Measurements from ENCODE around the gene C17orf114.

C17orf114 gene

DNA sequence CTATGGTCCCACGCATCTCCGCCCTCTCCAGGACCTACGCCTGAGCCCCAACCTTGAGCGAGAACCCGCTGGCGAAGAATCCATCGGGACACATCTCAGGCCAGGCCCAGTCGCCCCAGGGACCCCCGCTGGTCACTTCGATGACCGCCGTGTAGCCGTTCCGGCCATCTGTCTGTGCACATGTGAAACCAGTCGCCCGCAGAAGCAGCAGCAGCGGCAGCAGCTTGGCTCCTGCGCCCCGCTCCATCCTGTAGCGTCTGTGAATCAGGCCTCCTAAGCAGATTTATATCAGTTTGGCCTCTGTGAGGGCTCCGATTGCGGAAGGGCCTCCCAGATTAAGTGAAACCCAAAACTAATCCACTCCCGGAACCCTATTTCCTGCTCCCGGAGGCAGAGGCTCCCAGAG is 16.0 kb downstream of the C17orf114 start, which contains the start of gene VMO1:
Gene VMO1, minus strand, starts transcription at position 259 of the 406 bp plus-strand sequence. Its CDS starts 12 bp downstream, at position 247.
- no peaks in the 10 kb centered on the region for H3K36me3 Mint-ChIP-seq (ENCODE audit: low read depth)
- DNase-seq = peak; percentile 37
- no peak within 1 kb of the TSS for H3K27ac Mint-ChIP-seq
- peaks cover 33% of the 10 kb centered on the region for H3K4me1 Mint-ChIP-seq (ENCODE audit: low read depth)
- H3K9me3 Mint-ChIP-seq = no peaks in the 10 kb centered on the region
- peaks cover 70% of the 10 kb centered on the region for H3K27me3 Mint-ChIP-seq
- no peak within 1 kb of the TSS for H3K4me3 Mint-ChIP-seq

DNA sequence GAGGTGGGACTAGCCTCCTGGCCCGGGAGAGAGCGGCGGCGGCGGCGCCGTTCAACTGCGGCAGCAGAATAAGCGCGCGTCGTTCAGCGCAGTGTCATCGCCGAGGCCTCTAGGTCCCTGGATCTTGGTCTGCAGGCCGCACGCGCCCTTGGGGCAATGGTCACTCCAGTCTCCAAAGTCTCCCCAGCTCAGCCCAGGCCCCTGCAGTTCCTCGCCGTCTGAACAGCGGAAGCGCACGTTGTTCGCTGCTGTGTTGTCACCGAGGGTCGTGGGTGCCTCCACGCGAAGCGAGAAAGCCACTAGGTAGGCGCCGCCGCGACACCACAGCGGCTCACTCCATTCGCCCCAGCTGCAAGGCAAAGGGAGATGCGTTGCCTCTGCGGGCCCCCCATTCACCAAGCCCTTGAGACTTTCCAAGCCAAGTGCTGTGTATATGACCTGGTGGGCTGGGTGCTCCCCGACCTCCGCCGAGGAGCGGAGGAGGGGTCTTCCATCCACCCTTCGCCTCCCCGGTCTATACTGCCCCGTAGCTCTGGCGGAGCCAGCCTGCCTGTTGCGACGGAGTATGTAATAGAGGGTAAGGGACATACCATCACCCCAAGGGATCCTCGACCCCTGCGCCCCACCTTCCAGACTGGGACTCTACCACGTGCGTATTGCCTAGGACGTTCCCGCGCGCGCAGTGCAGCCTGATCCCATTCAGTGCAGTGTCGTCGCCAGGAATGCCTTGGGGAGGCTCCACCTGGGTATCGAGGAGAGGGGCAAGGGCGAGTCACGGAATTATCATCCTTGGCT is 16.6 kb downstream of the C17orf114 start:
- Mint-ChIP-seq H3K27me3 (peaks cover 73% of the 10 kb centered on the region), H3K4me3 (no peak overlapping the region), H3K27ac (no peak overlapping the region), H3K4me1 (ENCODE audit: low read depth) (peaks cover 28% of the 10 kb centered on the region), H3K9me3 (no peaks in the 10 kb centered on the region), H3K36me3 (ENCODE audit: low read depth) (no peaks in the 10 kb centered on the region)
- DNase-seq = peak; percentile 46

DNA sequence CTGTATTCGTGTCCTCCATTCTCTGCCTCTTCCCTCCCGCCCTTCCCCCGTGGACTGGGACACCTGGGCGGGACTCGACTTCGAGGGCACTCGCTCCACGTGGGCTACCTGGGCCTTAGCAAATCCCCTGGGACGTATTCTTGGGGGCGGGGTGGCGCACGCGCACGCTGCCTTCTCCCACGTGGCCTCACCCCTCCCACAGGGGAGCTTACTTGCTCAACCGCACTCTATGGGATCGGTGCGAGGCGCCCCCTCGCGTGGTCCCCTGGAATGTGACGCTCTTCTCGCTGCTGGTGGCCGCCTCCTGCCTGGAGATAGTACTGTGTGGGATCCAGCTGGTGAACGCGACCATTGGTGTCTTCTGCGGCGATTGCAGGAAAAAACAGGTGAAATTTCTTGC is 19.5 kb downstream of the C17orf114 start:
- no peaks in the 10 kb centered on the region for H3K9me3 Mint-ChIP-seq
- no peak overlapping the region for H3K27ac Mint-ChIP-seq
- no peak for DNase-seq
- H3K4me3 Mint-ChIP-seq = no peak overlapping the region
- H3K4me1 Mint-ChIP-seq (ENCODE audit: low read depth) = peaks cover 22% of the 10 kb centered on the region
- peaks cover 62% of the 10 kb centered on the region for H3K27me3 Mint-ChIP-seq
- no peaks in the 10 kb centered on the region for H3K36me3 Mint-ChIP-seq (ENCODE audit: low read depth)

DNA sequence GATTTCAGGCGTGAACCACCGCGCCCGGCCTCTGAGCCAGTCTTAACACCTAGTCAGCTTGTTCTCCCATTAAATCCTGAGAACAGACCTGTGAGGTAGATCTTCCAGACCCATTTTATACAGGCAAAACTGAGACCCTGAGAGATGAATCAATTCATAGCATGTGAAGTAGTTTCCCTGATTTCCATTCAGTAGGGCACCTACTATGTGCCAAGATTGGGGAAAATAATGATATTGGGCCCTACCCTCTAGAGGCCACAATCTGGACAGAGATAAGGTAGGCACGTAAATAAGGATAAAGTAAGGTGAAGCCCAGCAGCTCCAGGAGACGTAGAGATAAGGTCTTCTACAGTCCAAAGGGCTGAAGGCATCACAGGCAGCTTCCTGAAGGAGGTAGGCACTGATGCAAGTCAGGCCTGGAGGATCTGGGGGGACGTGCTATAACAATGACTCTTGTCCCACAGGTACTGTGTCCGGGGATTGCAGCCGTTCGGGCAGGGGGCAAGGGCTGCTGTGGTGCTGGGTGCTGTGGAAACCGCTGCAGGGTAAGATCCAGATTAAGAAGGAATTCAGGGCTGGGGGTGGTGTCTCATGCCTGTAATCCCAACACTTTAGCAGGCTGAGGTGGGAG is 21.7 kb downstream of the C17orf114 start:
- H3K36me3 Mint-ChIP-seq (ENCODE audit: low read depth) = no peaks in the 10 kb centered on the region
- no peak overlapping the region for H3K27ac Mint-ChIP-seq
- DNase-seq = no peak
- no peak overlapping the region for H3K4me3 Mint-ChIP-seq
- H3K9me3 Mint-ChIP-seq = no peaks in the 10 kb centered on the region
- peaks cover 6% of the 10 kb centered on the region for H3K4me1 Mint-ChIP-seq (ENCODE audit: low read depth)
- peaks cover 41% of the 10 kb centered on the region for H3K27me3 Mint-ChIP-seq

DNA sequence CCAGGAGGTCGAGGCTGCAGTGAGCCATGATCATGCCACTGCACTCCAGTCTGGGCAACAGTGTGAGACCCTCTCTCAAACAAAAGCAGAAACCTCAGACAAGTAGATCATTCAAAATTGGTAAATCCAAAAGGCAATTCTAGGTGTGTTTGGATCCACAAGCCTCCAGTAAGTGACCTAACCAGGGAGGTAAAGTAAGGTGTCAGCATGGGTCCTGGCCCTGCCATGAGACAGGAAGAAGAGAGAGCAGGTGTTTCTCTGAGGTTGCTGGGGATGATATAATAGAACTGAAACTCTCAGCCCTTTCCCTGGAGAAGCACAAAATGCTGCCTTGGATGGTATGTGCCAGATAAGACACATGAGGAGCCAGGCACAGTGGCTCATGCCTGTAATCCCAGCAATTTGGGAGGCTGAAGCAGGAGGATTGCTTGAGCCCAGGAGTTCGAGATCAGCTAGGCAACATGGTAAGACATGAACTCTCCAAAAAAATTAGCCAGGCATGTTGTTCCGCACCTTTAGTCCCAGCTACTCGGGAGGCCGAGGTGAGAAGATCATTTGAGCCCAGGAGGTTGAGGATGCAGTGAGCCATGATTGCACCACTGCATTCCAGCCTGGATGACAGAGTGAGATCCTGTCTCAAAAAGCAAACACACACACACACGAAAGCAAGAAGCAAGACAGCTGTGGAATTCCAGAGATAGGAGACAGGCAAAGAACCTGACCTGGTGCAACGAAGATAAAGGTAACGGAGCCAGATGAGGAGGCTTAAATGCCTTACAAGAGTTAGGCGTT is 24.0 kb downstream of the C17orf114 start:
- H3K4me1 Mint-ChIP-seq (ENCODE audit: low read depth) = peaks cover 3% of the 10 kb centered on the region
- no peak overlapping the region for H3K27ac Mint-ChIP-seq
- H3K4me3 Mint-ChIP-seq = no peak overlapping the region
- DNase-seq = no peak
- H3K36me3 Mint-ChIP-seq (ENCODE audit: low read depth) = no peaks in the 10 kb centered on the region
- no peaks in the 10 kb centered on the region for H3K9me3 Mint-ChIP-seq
- peaks cover 22% of the 10 kb centered on the region for H3K27me3 Mint-ChIP-seq

DNA sequence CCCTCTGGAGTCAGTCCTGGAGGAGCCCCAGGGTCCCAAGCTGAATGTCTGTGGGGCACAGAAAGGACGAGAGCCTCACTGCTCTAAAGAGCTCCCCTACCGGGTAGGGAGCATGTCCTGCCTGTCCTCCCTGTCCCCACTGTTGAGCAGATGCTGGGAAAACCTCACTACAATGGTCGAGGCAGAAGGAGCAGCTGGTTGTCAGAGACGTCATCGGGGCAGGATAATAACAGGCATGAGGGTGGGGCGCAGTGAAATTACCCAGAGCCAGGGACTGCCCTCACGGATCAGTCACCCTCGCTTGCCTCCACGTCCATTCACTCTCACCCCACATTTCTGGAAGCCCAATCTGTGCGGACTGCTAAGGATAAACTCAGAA is 29.9 kb downstream of the C17orf114 start:
- H3K9me3 Mint-ChIP-seq = no peaks in the 10 kb centered on the region
- peaks cover 5% of the 10 kb centered on the region for H3K4me1 Mint-ChIP-seq (ENCODE audit: low read depth)
- no peak for DNase-seq
- no peaks in the 10 kb centered on the region for H3K36me3 Mint-ChIP-seq (ENCODE audit: low read depth)
- H3K27me3 Mint-ChIP-seq = no peaks in the 10 kb centered on the region
- H3K4me3 Mint-ChIP-seq = no peak overlapping the region
- no peak overlapping the region for H3K27ac Mint-ChIP-seq

DNA sequence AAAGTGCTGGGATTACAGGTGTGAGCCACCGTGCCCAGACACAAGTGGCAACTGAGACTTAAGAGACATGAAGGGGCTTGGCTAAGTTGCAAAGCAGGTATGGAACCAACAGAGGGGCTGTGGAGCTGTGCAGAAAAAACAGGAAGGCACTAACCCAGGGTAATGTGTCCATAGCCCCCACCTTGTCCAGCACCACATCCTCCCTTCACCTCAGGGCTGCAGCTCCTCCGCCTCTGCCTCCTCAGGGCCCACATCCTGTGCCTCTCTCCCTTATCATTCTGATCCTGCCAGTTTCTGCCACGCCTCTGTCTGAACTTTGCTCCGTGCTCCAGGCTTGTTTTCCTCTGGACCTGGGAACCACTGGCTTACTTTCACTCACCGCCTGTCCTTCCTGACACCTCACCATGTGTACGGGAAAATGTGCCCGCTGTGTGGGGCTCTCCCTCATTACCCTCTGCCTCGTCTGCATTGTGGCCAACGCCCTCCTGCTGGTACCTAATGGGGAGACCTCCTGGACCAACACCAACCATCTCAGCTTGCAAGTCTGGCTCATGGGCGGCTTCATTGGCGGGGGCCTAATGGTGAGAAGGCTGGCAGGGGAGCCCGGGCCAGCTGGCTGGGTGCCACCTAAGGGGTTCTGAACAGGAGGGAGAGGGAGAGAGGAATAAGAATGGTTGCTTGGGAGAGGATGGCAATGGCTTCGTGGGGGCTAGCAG is 30.5 kb downstream of the C17orf114 start, which contains the start of gene TM4SF5:
Gene TM4SF5, plus strand, starts transcription at position 368 of the 716 bp plus-strand sequence. Its CDS starts 37 bp downstream, at position 405.
- Mint-ChIP-seq H3K4me3 (no peak within 1 kb of the TSS), H3K36me3 (ENCODE audit: low read depth) (no peaks in the 10 kb centered on the region), H3K27me3 (no peaks in the 10 kb centered on the region), H3K4me1 (ENCODE audit: low read depth) (peaks cover 5% of the 10 kb centered on the region), H3K9me3 (no peaks in the 10 kb centered on the region), H3K27ac (no peak within 1 kb of the TSS)
- DNase-seq = no peak

DNA sequence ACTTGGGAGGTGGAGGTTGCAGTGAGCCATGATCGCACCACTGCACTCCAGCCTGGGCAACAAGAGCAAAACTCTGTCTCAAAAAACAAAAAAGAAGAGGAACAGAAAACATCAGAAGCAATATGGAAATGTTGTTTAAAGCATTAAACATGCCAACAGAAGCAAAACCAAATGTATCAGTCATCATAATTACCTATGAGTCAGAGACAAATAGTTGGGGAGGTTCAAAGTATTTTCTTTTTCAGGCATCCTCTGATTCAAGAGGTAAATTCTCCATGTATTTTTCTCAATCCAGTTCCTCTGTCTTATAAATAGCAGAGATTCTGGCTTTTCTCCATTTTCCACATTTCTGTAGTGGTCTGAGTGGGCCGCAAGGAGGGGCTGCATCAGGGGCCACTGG is 32.5 kb downstream of the C17orf114 start:
- no peaks in the 10 kb centered on the region for H3K36me3 Mint-ChIP-seq (ENCODE audit: low read depth)
- DNase-seq = no peak
- H3K27ac Mint-ChIP-seq = no peak overlapping the region
- H3K27me3 Mint-ChIP-seq = no peaks in the 10 kb centered on the region
- H3K4me1 Mint-ChIP-seq (ENCODE audit: low read depth) = peaks cover 5% of the 10 kb centered on the region
- no peak overlapping the region for H3K4me3 Mint-ChIP-seq
- no peaks in the 10 kb centered on the region for H3K9me3 Mint-ChIP-seq

DNA sequence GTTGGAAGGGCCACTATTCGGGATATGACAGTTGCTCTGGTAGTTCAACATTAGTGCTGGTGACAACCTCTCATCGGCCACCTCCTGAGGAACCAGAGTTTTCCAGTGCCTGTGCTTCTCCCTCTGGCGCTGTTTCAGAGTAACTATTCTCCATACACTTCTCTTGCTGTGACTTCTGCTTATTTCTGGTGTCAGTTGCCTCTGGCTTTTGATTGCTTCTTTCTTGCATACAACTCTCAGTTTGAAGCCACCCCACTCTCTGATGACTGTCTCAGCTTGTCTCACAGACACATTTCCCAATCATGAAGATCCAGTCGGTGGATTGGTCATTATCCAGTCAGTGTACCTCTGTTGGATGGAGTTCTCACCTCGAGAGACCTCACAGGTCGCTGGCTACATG is 33.8 kb downstream of the C17orf114 start:
- H3K27ac Mint-ChIP-seq = no peak overlapping the region
- DNase-seq = no peak
- H3K36me3 Mint-ChIP-seq (ENCODE audit: low read depth) = no peaks in the 10 kb centered on the region
- no peaks in the 10 kb centered on the region for H3K9me3 Mint-ChIP-seq
- no peak overlapping the region for H3K4me3 Mint-ChIP-seq
- no peaks in the 10 kb centered on the region for H3K27me3 Mint-ChIP-seq
- peaks cover 5% of the 10 kb centered on the region for H3K4me1 Mint-ChIP-seq (ENCODE audit: low read depth)

DNA sequence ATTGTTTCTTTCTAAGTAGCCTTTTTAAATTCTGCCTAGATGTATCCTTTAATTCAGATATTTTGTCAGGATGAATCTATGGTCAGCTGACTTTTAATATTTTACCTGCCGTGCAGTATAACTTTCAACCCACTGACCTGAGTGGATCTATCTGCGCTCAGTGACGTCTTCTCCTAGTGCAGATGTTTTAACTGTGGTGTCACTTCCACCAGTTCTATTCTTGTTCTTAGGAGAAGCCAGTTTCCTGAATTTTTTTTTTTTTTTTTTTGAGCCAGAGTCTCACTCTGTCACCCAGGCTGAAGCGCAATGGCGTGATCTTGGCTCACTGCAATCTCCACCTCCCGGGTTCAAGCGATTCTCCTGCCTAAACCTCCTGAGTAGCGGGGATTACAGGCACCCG is 35.4 kb downstream of the C17orf114 start:
- Mint-ChIP-seq H3K27ac (no peak overlapping the region), H3K9me3 (no peaks in the 10 kb centered on the region), H3K27me3 (no peaks in the 10 kb centered on the region), H3K36me3 (ENCODE audit: low read depth) (no peaks in the 10 kb centered on the region), H3K4me1 (ENCODE audit: low read depth) (peaks cover 4% of the 10 kb centered on the region), H3K4me3 (no peak overlapping the region)
- no peak for DNase-seq

DNA sequence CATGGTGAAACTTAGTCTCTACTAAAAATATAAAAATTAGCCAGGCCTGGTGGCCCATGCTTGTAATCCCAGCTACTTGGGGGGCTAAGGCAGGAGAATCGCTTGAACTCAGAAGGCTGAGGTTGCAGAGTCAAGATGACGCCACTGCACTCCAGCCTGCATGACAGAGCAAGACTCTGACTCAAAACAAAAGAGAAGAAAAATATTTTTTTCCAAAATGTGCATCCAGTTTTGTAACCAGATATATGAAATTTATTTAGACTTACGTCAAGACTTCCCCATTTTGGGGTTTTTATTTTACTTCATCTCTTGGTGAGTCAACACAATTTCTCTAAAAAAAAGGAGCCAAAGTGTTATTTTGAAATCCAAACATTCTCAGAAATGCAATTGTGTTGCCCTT is 35.9 kb downstream of the C17orf114 start:
- H3K9me3 Mint-ChIP-seq = no peaks in the 10 kb centered on the region
- no peaks in the 10 kb centered on the region for H3K27me3 Mint-ChIP-seq
- no peaks in the 10 kb centered on the region for H3K36me3 Mint-ChIP-seq (ENCODE audit: low read depth)
- no peak overlapping the region for H3K4me3 Mint-ChIP-seq
- no peaks in the 10 kb centered on the region for H3K4me1 Mint-ChIP-seq (ENCODE audit: low read depth)
- DNase-seq = no peak
- H3K27ac Mint-ChIP-seq = no peak overlapping the region

DNA sequence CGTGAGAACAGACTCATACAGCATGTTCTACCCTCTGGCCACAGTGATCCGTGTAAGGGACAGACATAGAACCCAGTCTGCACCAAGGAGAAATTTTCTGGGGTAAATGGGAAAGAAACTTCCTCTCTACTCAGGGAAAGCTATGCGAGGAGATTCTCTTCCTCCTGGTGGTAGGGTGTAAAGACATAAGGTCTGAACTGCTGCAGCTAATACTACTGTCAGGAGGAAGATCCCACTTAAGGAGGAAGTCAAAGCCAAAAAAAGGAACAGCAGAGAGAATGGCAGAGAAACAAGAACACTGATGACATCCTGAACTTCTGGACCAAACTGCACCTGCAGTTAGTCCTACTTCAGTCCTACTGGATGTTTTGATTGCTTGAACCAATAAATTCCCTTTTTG is 37.5 kb downstream of the C17orf114 start:
- H3K36me3 Mint-ChIP-seq (ENCODE audit: low read depth) = no peaks in the 10 kb centered on the region
- H3K27me3 Mint-ChIP-seq = peaks cover 3% of the 10 kb centered on the region
- no peaks in the 10 kb centered on the region for H3K4me1 Mint-ChIP-seq (ENCODE audit: low read depth)
- DNase-seq = no peak
- H3K9me3 Mint-ChIP-seq = no peaks in the 10 kb centered on the region
- H3K4me3 Mint-ChIP-seq = no peak overlapping the region
- no peak overlapping the region for H3K27ac Mint-ChIP-seq

DNA sequence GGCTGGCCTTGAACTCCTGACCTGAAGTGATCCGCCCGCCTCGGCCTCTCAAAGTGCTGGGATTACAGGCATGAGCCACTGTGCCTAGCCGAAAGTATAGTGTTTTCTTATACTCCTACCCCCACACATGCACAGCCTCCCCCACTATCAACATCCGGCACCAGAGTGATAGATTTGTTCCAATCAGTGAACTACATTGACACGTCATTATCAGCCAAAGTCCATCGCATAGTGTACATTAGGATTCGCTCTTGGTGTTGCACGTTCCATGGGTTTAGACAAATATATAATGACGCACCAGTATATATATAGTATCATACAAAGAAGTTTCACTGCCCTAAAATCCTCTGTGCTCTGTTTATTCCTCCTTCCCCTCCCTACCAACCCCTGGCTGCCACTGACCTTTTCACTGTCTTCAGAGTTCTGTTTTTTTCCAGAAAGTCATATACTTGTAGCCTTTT is 42.3 kb downstream of the C17orf114 start:
- no peak for DNase-seq
- no peak overlapping the region for H3K4me3 Mint-ChIP-seq
- no peaks in the 10 kb centered on the region for H3K9me3 Mint-ChIP-seq
- H3K4me1 Mint-ChIP-seq (ENCODE audit: low read depth) = no peaks in the 10 kb centered on the region
- no peaks in the 10 kb centered on the region for H3K36me3 Mint-ChIP-seq (ENCODE audit: low read depth)
- peaks cover 8% of the 10 kb centered on the region for H3K27me3 Mint-ChIP-seq
- no peak overlapping the region for H3K27ac Mint-ChIP-seq

DNA sequence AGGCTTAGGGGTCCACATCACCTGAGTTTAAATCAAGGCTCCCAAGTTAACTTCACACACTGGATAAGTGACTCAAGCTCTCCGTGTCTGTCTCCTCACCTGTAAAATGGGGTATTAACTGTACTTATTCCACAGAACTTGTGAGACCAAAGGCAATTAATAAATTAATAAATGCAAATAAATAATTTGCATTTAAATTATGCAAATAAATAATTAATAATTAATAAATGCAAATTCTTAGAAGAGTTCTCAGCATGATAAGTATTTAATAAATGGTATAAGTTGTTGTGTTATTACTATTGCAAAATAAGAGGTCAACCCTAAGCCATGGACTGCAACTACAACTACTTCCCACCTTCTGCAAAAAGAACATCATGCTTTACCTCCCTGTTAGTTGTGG is 48.7 kb downstream of the C17orf114 start:
- H3K27me3 Mint-ChIP-seq = peaks cover 15% of the 10 kb centered on the region
- H3K4me1 Mint-ChIP-seq (ENCODE audit: low read depth) = peaks cover 4% of the 10 kb centered on the region
- H3K9me3 Mint-ChIP-seq = no peaks in the 10 kb centered on the region
- DNase-seq = no peak
- no peak overlapping the region for H3K4me3 Mint-ChIP-seq
- no peaks in the 10 kb centered on the region for H3K36me3 Mint-ChIP-seq (ENCODE audit: low read depth)
- H3K27ac Mint-ChIP-seq = no peak overlapping the region

Measured in activated T-cell treated with anti-CD3 and anti-CD28 coated beads, Interleukin-2, amount 50 U/mL, for 24 hours (primary cell).